Liver (tissue), 9 donors: ENCODE measurements around the gene SLC36A3. TPM values are rescaled to one million over a fixed set of nuclear protein-coding genes. Genes with fewer than 3 reads are reported as not detected.

Source experiments
- DNase-seq: peaks from one replicate; pipeline ENCODE4 v3.0.0-alpha.2; 2017; ENCODE audit warnings: low spot score
- H3K27ac ChIP-seq, 2 donors: one replicate each; pipeline ENCODE4 v1.7.0; 2013; ENCODE audit warnings: inconsistent platforms in 2 of 2, low read length in 2 of 2, control low read depth in 1 of 2, low read depth in 1 of 2, mild to moderate bottlenecking in 1 of 2
- H3K27me3 ChIP-seq, 4 donors: one replicate each; pipeline versions ENCODE4 v1.6.1 to v1.7.0; 2013; ENCODE audit warnings: low read length in 3 of 4, inconsistent platforms in 1 of 4, mild to moderate bottlenecking in 1 of 4, moderate library complexity in 1 of 4; ENCODE audit not compliant: control insufficient read depth in 4 of 4, insufficient read depth in 4 of 4
- H3K36me3 ChIP-seq, 4 donors: one replicate each; pipeline versions ENCODE4 v1.6.1 to v1.7.0; 2013; ENCODE audit warnings: low read length in 3 of 4, mild to moderate bottlenecking in 3 of 4, low read depth in 1 of 4, moderate library complexity in 1 of 4; ENCODE audit not compliant: control insufficient read depth in 4 of 4, insufficient read depth in 3 of 4
- H3K4me1 ChIP-seq, 4 donors: one replicate each; pipeline versions ENCODE4 v1.6.1 to v1.7.0; 2013; ENCODE audit warnings: low read length in 3 of 4, mild to moderate bottlenecking in 3 of 4, moderate library complexity in 1 of 4; ENCODE audit not compliant: control insufficient read depth in 4 of 4, insufficient read depth in 4 of 4
- H3K4me3 ChIP-seq, 3 donors: one replicate each; pipeline versions ENCODE4 v1.6.1 to v1.7.0; 2013; ENCODE audit warnings: low read length in 3 of 3, control low read depth in 1 of 3, low read depth in 1 of 3, mild to moderate bottlenecking in 1 of 3
- H3K9ac ChIP-seq, 2 donors: one replicate each; pipeline ENCODE4 v1.7.0; 2013; ENCODE audit warnings: low read length in 2 of 2, mild to moderate bottlenecking in 2 of 2, moderate library complexity in 2 of 2, control low read depth in 1 of 2, low read depth in 1 of 2
- H3K9me3 ChIP-seq, 4 donors: one replicate each; pipeline versions ENCODE4 v1.6.1 to v1.7.0; 2013; ENCODE audit warnings: low read length in 3 of 4; ENCODE audit not compliant: control insufficient read depth in 4 of 4
- EGR1 ChIP-seq, 2 donors: IDR thresholded peaks; 2 replicates each; pipeline ENCODE4 v1.6.1; 2016 to 2018; ENCODE audit warnings: antibody characterized with exemption in 2 of 2, low read depth in 2 of 2
- FOXA1 ChIP-seq: IDR thresholded peaks from 2 replicates; pipeline ENCODE4 v1.6.1; 2016; ENCODE audit warnings: antibody characterized with exemption
- FOXA2 ChIP-seq: IDR thresholded peaks from 2 replicates; pipeline ENCODE4 v1.6.1; 2016; ENCODE audit warnings: antibody characterized with exemption
- GABPA ChIP-seq, 2 donors: IDR thresholded peaks in 1 of 2; conservative IDR thresholded peaks in 1 of 2; 2 replicates each; pipeline ENCODE4 v1.6.1; 2016; ENCODE audit warnings: antibody characterized with exemption in 2 of 2, mild to moderate bottlenecking in 1 of 2, moderate library complexity in 1 of 2
- HNF4A ChIP-seq, 2 donors: conservative IDR thresholded peaks; 2 replicates each; pipeline ENCODE4 v1.6.1; 2016; ENCODE audit warnings: antibody characterized with exemption in 2 of 2, mild to moderate bottlenecking in 2 of 2
- HNF4G ChIP-seq: IDR thresholded peaks from 2 replicates; pipeline ENCODE4 v1.6.1; 2016; ENCODE audit warnings: antibody characterized with exemption
- NR2F2 ChIP-seq: IDR thresholded peaks from 2 replicates; pipeline ENCODE4 v1.6.1; 2016; ENCODE audit warnings: antibody characterized with exemption
- RAD21 ChIP-seq, 2 donors: IDR thresholded peaks; 2 replicates each; pipeline ENCODE4 v1.6.1; 2016; ENCODE audit warnings: antibody characterized with exemption in 2 of 2, mild to moderate bottlenecking in 2 of 2
- RXRA ChIP-seq, 2 donors: IDR thresholded peaks; 2 replicates each; pipeline ENCODE4 v1.6.1; 2017 to 2018; ENCODE audit warnings: antibody characterized with exemption in 2 of 2, mild to moderate bottlenecking in 1 of 2
- SP1 ChIP-seq: IDR thresholded peaks from 2 replicates; pipeline ENCODE4 v1.6.1; 2018; ENCODE audit warnings: antibody characterized with exemption, mild to moderate bottlenecking
- TAF1 ChIP-seq: conservative IDR thresholded peaks from 2 replicates; pipeline ENCODE4 v1.6.1; 2016; ENCODE audit warnings: antibody characterized with exemption, mild to moderate bottlenecking
- YY1 ChIP-seq: IDR thresholded peaks from 2 replicates; pipeline ENCODE4 v1.6.1; 2016; ENCODE audit warnings: antibody characterized with exemption, mild to moderate bottlenecking
- WGBS: extraction: QIAGEN DNeasy Blood & Tissue Kit; methylation state at CpG from one replicate; pipeline ENCODE4 v1.1.7; 2013; 5-methylcytosine and 5-hydroxymethylcytosine counted together
- polyA plus RNA-seq, 2 donors: library from polyadenylated mRNA; stranded (reverse) in 1 of 2; unstranded in 1 of 2; fragments of 200-250 nt in 1 of 2; fragments of >200 nt in 1 of 2; fragmentation: Nextera tagmentation in 1 of 2; extraction: Ambion mirVana in 1 of 2; gene quantifications; one replicate each; pipeline versions ENCODE4 v1.2.1 to v1.2.3, GENCODE V29; 2013 to 2015
- total RNA-seq, 2 donors: library from RNA; depleted of rRNA; stranded (reverse); fragments of >200 nt; gene quantifications; one replicate each; pipeline ENCODE4 v1.2.3, GENCODE V29; 2014
- TF ChIP-seq, protein P1 (sequence below): IDR thresholded peaks from 2 replicates; pipeline ENCODE4 v1.6.1; 2016; ENCODE audit warnings: antibody characterized with exemption
- TF ChIP-seq, protein P2 (sequence below): IDR thresholded peaks from 2 replicates; pipeline ENCODE4 v1.6.1; 2016; ENCODE audit warnings: antibody characterized with exemption
- TF ChIP-seq, protein P3 (sequence below): IDR thresholded peaks from 2 replicates; pipeline ENCODE4 v1.6.1; 2016; ENCODE audit warnings: antibody characterized with exemption, mild to moderate bottlenecking
- TF ChIP-seq, protein P4 (sequence below): fragments of 150-350 bp; IDR thresholded peaks from 2 replicates; pipeline ENCODE4 v1.5.1; 2017; ENCODE audit warnings: improper control_type of control experiment, low read depth, low read length; ENCODE audit not compliant: missing input control
- TF ChIP-seq, protein P5 (sequence below): IDR thresholded peaks from 2 replicates; pipeline ENCODE4 v1.6.1; 2016; ENCODE audit warnings: antibody characterized with exemption
- donor health status: healthy.
- donor health status: healthy.
- donor health status: healthy.
- donor health status: healthy.
- donor health status: healthy.

Gene SLC36A3
- total and polyA plus RNA-seq, 4 donors, result not detected

DNA sequence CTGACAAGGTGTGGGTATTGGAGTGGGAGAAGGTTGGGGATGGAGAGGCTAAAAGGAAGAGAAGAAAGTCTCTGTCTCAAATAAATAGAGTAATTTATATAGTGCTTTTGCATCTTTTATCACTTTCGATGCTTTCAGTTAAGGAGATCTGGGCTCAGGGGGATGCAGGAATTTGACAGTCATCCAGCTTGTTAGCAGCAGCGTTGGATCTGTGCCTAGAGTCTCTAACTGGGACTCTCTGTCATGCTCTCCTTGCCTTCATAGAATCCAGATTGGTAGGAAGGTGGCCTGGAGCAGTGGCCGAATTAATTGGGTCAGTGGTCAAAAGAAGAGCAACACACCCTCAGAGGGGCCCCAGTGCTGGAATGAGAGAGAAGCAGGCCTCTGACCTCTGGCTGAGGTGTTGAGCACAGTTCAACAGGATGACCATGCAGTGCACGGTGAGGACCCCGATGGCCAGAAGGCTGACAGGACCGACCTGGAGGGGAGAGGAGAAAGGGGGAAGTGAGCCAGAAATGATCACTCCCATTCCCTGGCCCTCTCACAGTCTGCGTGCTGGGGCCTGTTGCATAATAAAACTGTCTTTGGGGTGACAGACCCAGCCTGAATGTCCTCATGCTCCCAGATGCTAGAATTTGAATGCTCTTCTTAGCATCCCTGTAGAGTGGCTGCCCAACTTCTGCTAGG, 7.6 kb downstream of the SLC36A3 start:
- Histone ChIP-seq H3K4me3 (no peak overlapping the region), H3K27ac (no peak overlapping the region), H3K9me3 (no peaks in the 10 kb centered on the region), H3K36me3 (no peaks in the 10 kb centered on the region), H3K9ac (no peak overlapping the region), H3K27me3 (no peaks in the 10 kb centered on the region), H3K4me1 (no peaks in the 10 kb centered on the region)
- 63% methylated on average over 7 of the region's 7 CpGs for WGBS
- no peak for DNase-seq
- TF ChIP-seq HNF4A (conservative IDR thresholded peaks at IDR 0.05) (no peak), FOXA1 (no peak), TAF1 (no peak), RAD21 (IDR thresholded peaks at IDR 0.05) (no peak), SP1 (no peak), EGR1 (IDR thresholded peaks at IDR 0.05; ENCODE audit: low read depth in 2 of 2) (no peak), RXRA (IDR thresholded peaks at IDR 0.05) (no peak)
- TF ChIP-seq, protein P1, sequence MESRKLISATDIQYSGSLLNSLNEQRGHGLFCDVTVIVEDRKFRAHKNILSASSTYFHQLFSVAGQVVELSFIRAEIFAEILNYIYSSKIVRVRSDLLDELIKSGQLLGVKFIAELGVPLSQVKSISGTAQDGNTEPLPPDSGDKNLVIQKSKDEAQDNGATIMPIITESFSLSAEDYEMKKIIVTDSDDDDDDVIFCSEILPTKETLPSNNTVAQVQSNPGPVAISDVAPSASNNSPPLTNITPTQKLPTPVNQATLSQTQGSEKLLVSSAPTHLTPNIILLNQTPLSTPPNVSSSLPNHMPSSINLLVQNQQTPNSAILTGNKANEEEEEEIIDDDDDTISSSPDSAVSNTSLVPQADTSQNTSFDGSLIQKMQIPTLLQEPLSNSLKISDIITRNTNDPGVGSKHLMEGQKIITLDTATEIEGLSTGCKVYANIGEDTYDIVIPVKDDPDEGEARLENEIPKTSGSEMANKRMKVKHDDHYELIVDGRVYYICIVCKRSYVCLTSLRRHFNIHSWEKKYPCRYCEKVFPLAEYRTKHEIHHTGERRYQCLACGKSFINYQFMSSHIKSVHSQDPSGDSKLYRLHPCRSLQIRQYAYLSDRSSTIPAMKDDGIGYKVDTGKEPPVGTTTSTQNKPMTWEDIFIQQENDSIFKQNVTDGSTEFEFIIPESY, result no peak
- TF ChIP-seq, protein P2, sequence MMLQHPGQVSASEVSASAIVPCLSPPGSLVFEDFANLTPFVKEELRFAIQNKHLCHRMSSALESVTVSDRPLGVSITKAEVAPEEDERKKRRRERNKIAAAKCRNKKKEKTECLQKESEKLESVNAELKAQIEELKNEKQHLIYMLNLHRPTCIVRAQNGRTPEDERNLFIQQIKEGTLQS, result no peak

DNA sequence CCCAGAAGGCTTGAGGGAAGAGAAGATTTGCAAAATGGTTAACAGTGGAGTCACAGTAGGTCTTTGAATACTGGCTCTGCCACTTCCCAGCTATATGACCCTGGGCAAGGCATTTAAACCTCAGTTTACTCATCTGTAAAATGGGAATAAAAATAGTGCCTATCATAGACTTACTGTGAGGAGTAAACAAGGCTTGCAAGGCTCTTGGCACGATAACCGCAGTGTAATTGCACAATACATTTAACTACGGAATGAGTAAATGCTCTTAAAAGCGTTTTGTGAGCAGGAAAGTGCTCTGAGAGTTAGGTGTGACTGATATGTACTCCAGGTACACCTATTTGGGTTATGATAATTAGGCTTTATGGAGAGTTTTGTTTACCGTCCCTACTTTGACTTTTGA, 8.4 kb downstream of the SLC36A3 start:
- Histone ChIP-seq H3K4me3 (no peak overlapping the region), H3K9me3 (no peaks in the 10 kb centered on the region), H3K9ac (no peak overlapping the region), H3K27me3 (no peaks in the 10 kb centered on the region), H3K27ac (no peak overlapping the region), H3K4me1 (no peaks in the 10 kb centered on the region), H3K36me3 (no peaks in the 10 kb centered on the region)
- no peak for DNase-seq
- TF ChIP-seq SP1 (no peak), YY1 (no peak), GABPA (IDR thresholded peaks at IDR 0.05 in 1 of 2, conservative IDR thresholded peaks at IDR 0.05 in 1 of 2) (no peak), NR2F2 (no peak), HNF4G (no peak), EGR1 (IDR thresholded peaks at IDR 0.05; ENCODE audit: low read depth in 2 of 2) (no peak), HNF4A (conservative IDR thresholded peaks at IDR 0.05) (no peak), FOXA2 (no peak), RAD21 (IDR thresholded peaks at IDR 0.05) (no peak), TAF1 (no peak)
- TF ChIP-seq, protein P2, result no peak
- TF ChIP-seq, protein P3, sequence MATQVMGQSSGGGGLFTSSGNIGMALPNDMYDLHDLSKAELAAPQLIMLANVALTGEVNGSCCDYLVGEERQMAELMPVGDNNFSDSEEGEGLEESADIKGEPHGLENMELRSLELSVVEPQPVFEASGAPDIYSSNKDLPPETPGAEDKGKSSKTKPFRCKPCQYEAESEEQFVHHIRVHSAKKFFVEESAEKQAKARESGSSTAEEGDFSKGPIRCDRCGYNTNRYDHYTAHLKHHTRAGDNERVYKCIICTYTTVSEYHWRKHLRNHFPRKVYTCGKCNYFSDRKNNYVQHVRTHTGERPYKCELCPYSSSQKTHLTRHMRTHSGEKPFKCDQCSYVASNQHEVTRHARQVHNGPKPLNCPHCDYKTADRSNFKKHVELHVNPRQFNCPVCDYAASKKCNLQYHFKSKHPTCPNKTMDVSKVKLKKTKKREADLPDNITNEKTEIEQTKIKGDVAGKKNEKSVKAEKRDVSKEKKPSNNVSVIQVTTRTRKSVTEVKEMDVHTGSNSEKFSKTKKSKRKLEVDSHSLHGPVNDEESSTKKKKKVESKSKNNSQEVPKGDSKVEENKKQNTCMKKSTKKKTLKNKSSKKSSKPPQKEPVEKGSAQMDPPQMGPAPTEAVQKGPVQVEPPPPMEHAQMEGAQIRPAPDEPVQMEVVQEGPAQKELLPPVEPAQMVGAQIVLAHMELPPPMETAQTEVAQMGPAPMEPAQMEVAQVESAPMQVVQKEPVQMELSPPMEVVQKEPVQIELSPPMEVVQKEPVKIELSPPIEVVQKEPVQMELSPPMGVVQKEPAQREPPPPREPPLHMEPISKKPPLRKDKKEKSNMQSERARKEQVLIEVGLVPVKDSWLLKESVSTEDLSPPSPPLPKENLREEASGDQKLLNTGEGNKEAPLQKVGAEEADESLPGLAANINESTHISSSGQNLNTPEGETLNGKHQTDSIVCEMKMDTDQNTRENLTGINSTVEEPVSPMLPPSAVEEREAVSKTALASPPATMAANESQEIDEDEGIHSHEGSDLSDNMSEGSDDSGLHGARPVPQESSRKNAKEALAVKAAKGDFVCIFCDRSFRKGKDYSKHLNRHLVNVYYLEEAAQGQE, result no peak
- TF ChIP-seq, protein P4, sequence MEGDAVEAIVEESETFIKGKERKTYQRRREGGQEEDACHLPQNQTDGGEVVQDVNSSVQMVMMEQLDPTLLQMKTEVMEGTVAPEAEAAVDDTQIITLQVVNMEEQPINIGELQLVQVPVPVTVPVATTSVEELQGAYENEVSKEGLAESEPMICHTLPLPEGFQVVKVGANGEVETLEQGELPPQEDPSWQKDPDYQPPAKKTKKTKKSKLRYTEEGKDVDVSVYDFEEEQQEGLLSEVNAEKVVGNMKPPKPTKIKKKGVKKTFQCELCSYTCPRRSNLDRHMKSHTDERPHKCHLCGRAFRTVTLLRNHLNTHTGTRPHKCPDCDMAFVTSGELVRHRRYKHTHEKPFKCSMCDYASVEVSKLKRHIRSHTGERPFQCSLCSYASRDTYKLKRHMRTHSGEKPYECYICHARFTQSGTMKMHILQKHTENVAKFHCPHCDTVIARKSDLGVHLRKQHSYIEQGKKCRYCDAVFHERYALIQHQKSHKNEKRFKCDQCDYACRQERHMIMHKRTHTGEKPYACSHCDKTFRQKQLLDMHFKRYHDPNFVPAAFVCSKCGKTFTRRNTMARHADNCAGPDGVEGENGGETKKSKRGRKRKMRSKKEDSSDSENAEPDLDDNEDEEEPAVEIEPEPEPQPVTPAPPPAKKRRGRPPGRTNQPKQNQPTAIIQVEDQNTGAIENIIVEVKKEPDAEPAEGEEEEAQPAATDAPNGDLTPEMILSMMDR, result no peak
- TF ChIP-seq, protein P5, sequence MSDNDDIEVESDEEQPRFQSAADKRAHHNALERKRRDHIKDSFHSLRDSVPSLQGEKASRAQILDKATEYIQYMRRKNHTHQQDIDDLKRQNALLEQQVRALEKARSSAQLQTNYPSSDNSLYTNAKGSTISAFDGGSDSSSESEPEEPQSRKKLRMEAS, result no peak
- WGBS, result 36% methylated on average over 5 of the region's 5 CpGs
